Uterus (tissue), 4 donors: ENCODE results near the gene PRR3. TPM values are rescaled to one million over a fixed set of nuclear protein-coding genes. Genes with fewer than 3 reads are reported as not detected.
A peak's percentile ranks its signal among the peaks of the same experiment; 100 is the strongest.

Source experiments
- DNase-seq, 2 donors: peaks; one replicate each; pipeline ENCODE4 v3.0.0-alpha.2; 2019 to 2020
- H3K27ac ChIP-seq, 2 donors: fragments of 200-600 bp; sonication (generic); 1 replicate in 1 of 2; 2 replicates in 1 of 2; pipeline ENCODE4 v1.5.1; 2016 to 2018
- H3K27me3 ChIP-seq, 2 donors: fragments of 200-600 bp; sonication (generic); one replicate each; pipeline ENCODE4 v1.5.1; 2018 to 2019; ENCODE audit warnings: control low read depth in 1 of 2
- H3K36me3 ChIP-seq, 2 donors: fragments of 200-600 bp; sonication (generic); one replicate each; pipeline ENCODE4 v1.5.1; 2019; ENCODE audit warnings: control low read depth in 1 of 2
- H3K4me1 ChIP-seq, 2 donors: fragments of 200-600 bp; sonication (generic); one replicate each; pipeline ENCODE4 v1.5.1; 2018 to 2019; ENCODE audit warnings: control low read depth in 1 of 2
- H3K4me3 ChIP-seq, 2 donors: fragments of 200-600 bp; sonication (generic); 1 replicate in 1 of 2; 2 replicates in 1 of 2; pipeline ENCODE4 v1.5.1; 2018 to 2019; ENCODE audit warnings: mild to moderate bottlenecking in 1 of 2
- H3K9me3 ChIP-seq, 2 donors: fragments of 200-600 bp; sonication (generic); one replicate each; pipeline ENCODE4 v1.5.1; 2019; ENCODE audit warnings: control low read depth in 1 of 2
- CTCF ChIP-seq, 4 experiments: fragments of 200-600 bp in 2 of 4; fragments of 450-650 bp in 2 of 4; sonication (generic) in 2 of 4; IDR thresholded peaks; one replicate each; pipeline ENCODE4 v1.5.1; 2016 to 2019; ENCODE audit warnings: antibody characterized with exemption in 4 of 4, mild to moderate bottlenecking in 2 of 4, moderate library complexity in 1 of 4
- POLR2A ChIP-seq, 2 donors: fragments of 450-650 bp; IDR thresholded peaks; one replicate each; pipeline ENCODE4 v1.6.1; 2016; ENCODE audit warnings: antibody characterized with exemption in 2 of 2, mild to moderate bottlenecking in 1 of 2, moderate library complexity in 1 of 2
- intact Hi-C: fragments of 100-400 bp; cut with DNase I; formaldehyde crosslinking; loops from one replicate; pipeline ENCODE4 v1.15.1; 2023; ENCODE audit warnings: low total_unique reads
- total RNA-seq, 4 donors: library from RNA; depleted of rRNA in 3 of 4; stranded (reverse); fragments of >200 nt in 3 of 4; gene quantifications; one replicate each; pipeline versions ENCODE4 v1.1.0 to v1.2.4, GENCODE V29; 2014 to 2023
- donor health status: DM: yes; HTN: yes; CAD: no.

PRR3 gene
- total RNA-seq, 4 donors from 2014 or later = 4.4 to 23.0 (median 16.2) TPM

GRCh38 chr6:30542915-30543314, 14.2 kb upstream of the PRR3 start:
- DNase-seq = no peak
- TF ChIP-seq CTCF (IDR thresholded peaks at IDR 0.05) (no peak), POLR2A (IDR thresholded peaks at IDR 0.05) (no peak)
- Histone ChIP-seq H3K4me3 (no peak overlapping the region), H3K27me3 (no peaks in the 10 kb centered on the region), H3K36me3 (no peaks in the 10 kb centered on the region), H3K4me1 (no peaks in the 10 kb centered on the region), H3K27ac (peak overlapping the region in 1 of 2 donors; percentile 76), H3K9me3 (no peaks in the 10 kb centered on the region)
- intact Hi-C loops = loop anchor here (5.0 kb wide), 1 partner anchor 61 kb away; no protein-coding TSS in a partner anchor

GRCh38 chr6:30543821-30544220, 13.3 kb upstream of the PRR3 start:
- intact Hi-C loops = loop anchor here (5.0 kb wide), 1 partner anchor 62 kb away; no protein-coding TSS in a partner anchor

GRCh38 chr6:30544666-30545272, 12.3 kb upstream of the PRR3 start:
- H3K27ac ChIP-seq = peak overlapping the region in 1 of 2 donors; percentile 76
- H3K27me3 ChIP-seq = no peaks in the 10 kb centered on the region
- H3K9me3 ChIP-seq = no peaks in the 10 kb centered on the region
- DNase-seq = no peak
- intact Hi-C loops = loop anchor here (5.0 kb wide), 1 partner anchor 62 kb away; no protein-coding TSS in a partner anchor
- H3K36me3 ChIP-seq = no peaks in the 10 kb centered on the region
- TF ChIP-seq POLR2A (IDR thresholded peaks at IDR 0.05) (no peak), CTCF (IDR thresholded peaks at IDR 0.05) (peak; percentile 66 to 90 (median 80))
- no peaks in the 10 kb centered on the region for H3K4me1 ChIP-seq
- H3K4me3 ChIP-seq = no peak overlapping the region

More at GRCh38 chr6:30543821-30544220, 13.3 kb upstream of the PRR3 start:
- TF ChIP-seq CTCF (IDR thresholded peaks at IDR 0.05) (no peak), POLR2A (IDR thresholded peaks at IDR 0.05) (no peak)
- H3K27me3 ChIP-seq = no peaks in the 10 kb centered on the region
- H3K27ac ChIP-seq = peak overlapping the region in 1 of 2 donors; percentile 76
- H3K4me1 ChIP-seq = no peaks in the 10 kb centered on the region
- no peak overlapping the region for H3K4me3 ChIP-seq
- H3K36me3 ChIP-seq = no peaks in the 10 kb centered on the region
- H3K9me3 ChIP-seq = no peaks in the 10 kb centered on the region
- DNase-seq = no peak

GRCh38 chr6:30547454-30547853, 9.6 kb upstream of the PRR3 start:
- H3K27ac ChIP-seq = no peak overlapping the region
- H3K36me3 ChIP-seq = no peaks in the 10 kb centered on the region
- no peaks in the 10 kb centered on the region for H3K4me1 ChIP-seq
- H3K4me3 ChIP-seq = no peak overlapping the region
- no peak for DNase-seq
- no peak for TF ChIP-seq CTCF (IDR thresholded peaks at IDR 0.05)
- TF ChIP-seq POLR2A (IDR thresholded peaks at IDR 0.05) = no peak
- intact Hi-C loops = no loop called here
- H3K27me3 ChIP-seq = no peaks in the 10 kb centered on the region
- H3K9me3 ChIP-seq = no peaks in the 10 kb centered on the region

GRCh38 chr6:30548375-30548774, 8.7 kb upstream of the PRR3 start:
- Histone ChIP-seq H3K4me3 (no peak overlapping the region), H3K9me3 (no peaks in the 10 kb centered on the region), H3K27ac (no peak overlapping the region), H3K27me3 (no peaks in the 10 kb centered on the region), H3K4me1 (no peaks in the 10 kb centered on the region), H3K36me3 (no peaks in the 10 kb centered on the region)
- intact Hi-C loops = no loop called here
- DNase-seq = no peak
- TF ChIP-seq POLR2A (IDR thresholded peaks at IDR 0.05) = no peak
- TF ChIP-seq CTCF (IDR thresholded peaks at IDR 0.05) = no peak
